ENCODE data around the gene MAGI2. TPM values are rescaled to one million over a fixed set of nuclear protein-coding genes. Genes with fewer than 3 reads are reported as not detected.

Gene MAGI2
- total RNA-seq, 1 donor from 2014 or later: 5.4 TPM

DNA sequence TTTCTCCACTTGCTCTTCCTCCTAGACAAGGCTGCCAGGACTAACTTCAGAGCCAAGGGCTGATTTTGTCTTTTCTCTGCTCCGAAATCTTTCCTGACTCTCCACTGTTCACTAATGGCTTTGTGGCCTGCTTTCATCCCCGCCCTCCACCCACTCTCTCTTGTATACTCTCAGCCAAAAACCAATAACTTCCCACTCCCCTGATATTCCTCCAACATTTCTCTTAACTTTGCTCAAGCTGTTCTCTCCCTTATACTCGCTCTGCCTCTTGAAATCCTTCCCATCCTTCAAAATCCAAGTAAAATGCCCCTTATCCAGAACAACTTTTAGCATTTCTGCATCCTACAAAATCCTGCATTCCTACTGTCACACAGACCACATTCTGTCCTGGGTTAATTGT lies 1440.1 kb downstream of the MAGI2 start:
- Mint-ChIP-seq H3K27ac (ENCODE audit: unreplicated experiment) (no peak overlapping the region), H3K4me3 (ENCODE audit: unreplicated experiment) (no peak overlapping the region), H3K4me1 (ENCODE audit: low read depth, unreplicated experiment) (no peaks in the 10 kb centered on the region), H3K27me3 (ENCODE audit: low read depth, unreplicated experiment) (peaks cover 6% of the 10 kb centered on the region), H3K9me3 (ENCODE audit: unreplicated experiment) (peaks cover 3% of the 10 kb centered on the region), H3K36me3 (ENCODE audit: low read depth, unreplicated experiment) (no peaks in the 10 kb centered on the region)
- no peaks in the 10 kb centered on the region for H3K79me2 ChIP-seq (ENCODE audit: insufficient read depth, low read length)
- no peak for FAIRE-seq
- DNase-seq (ENCODE audit: low read depth): no peak
- no peaks in the 10 kb centered on the region for H3K27me3 ChIP-seq (ENCODE audit: insufficient read depth, low read length)
- no peaks in the 10 kb centered on the region for H3K9me3 ChIP-seq (ENCODE audit: insufficient read depth, low read depth, low read length)
- H3K4me2 ChIP-seq (ENCODE audit: low read length): no peak overlapping the region
- H4K20me1 ChIP-seq (ENCODE audit: insufficient read depth, low read length): no peaks in the 10 kb centered on the region
- TF ChIP-seq, protein P1, sequence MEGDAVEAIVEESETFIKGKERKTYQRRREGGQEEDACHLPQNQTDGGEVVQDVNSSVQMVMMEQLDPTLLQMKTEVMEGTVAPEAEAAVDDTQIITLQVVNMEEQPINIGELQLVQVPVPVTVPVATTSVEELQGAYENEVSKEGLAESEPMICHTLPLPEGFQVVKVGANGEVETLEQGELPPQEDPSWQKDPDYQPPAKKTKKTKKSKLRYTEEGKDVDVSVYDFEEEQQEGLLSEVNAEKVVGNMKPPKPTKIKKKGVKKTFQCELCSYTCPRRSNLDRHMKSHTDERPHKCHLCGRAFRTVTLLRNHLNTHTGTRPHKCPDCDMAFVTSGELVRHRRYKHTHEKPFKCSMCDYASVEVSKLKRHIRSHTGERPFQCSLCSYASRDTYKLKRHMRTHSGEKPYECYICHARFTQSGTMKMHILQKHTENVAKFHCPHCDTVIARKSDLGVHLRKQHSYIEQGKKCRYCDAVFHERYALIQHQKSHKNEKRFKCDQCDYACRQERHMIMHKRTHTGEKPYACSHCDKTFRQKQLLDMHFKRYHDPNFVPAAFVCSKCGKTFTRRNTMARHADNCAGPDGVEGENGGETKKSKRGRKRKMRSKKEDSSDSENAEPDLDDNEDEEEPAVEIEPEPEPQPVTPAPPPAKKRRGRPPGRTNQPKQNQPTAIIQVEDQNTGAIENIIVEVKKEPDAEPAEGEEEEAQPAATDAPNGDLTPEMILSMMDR (IDR thresholded peaks at IDR 0.05; ENCODE audit: insufficient read depth, low read depth, low read length): no peak
- TF ChIP-seq EZH2 (IDR thresholded peaks at IDR 0.05; ENCODE audit: insufficient read depth, low read length): no peak
- no peak overlapping the region for H3K4me3 ChIP-seq (ENCODE audit: insufficient read depth, low read depth, low read length)
- H2AFZ ChIP-seq (ENCODE audit: low read depth, low read length): no peak overlapping the region
- peaks cover 4% of the 10 kb centered on the region for H3K4me1 ChIP-seq (ENCODE audit: insufficient read depth, low read length)
- no peak overlapping the region for H3K27ac ChIP-seq (ENCODE audit: low read depth, low read length)
- no peaks in the 10 kb centered on the region for H3K36me3 ChIP-seq (ENCODE audit: insufficient read depth, low read length)
- no peak overlapping the region for H3K9ac ChIP-seq (ENCODE audit: low read length)

DNA sequence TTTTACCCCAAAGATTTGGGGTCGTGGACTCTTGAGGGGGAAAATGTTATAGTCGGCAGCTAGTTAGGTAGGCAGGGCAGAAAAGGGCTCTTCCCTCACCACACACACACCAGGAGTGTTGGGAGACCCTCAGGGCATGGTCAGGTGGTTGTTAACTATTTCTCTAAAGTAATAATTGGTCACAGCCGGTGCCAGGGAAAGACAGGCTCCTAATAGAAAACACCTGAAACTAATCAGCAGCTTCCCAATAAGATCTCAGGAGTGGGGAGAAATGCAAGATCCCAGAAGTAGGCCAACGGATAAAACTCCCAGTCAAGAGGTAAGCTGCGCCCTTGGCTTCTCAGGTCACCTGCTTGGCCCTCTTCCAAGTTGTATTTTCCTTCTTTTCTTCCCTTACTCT lies 1441.8 kb downstream of the MAGI2 start:
- no peak overlapping the region for H3K4me2 ChIP-seq (ENCODE audit: low read length)
- Mint-ChIP-seq H3K27me3 (ENCODE audit: low read depth, unreplicated experiment) (peaks cover 6% of the 10 kb centered on the region), H3K36me3 (ENCODE audit: low read depth, unreplicated experiment) (no peaks in the 10 kb centered on the region), H3K27ac (ENCODE audit: unreplicated experiment) (no peak overlapping the region), H3K4me1 (ENCODE audit: low read depth, unreplicated experiment) (no peaks in the 10 kb centered on the region), H3K9me3 (ENCODE audit: unreplicated experiment) (peaks cover 3% of the 10 kb centered on the region), H3K4me3 (ENCODE audit: unreplicated experiment) (no peak overlapping the region)
- H3K4me1 ChIP-seq (ENCODE audit: insufficient read depth, low read length): no peaks in the 10 kb centered on the region
- no peak overlapping the region for H3K9ac ChIP-seq (ENCODE audit: low read length)
- H4K20me1 ChIP-seq (ENCODE audit: insufficient read depth, low read length): no peaks in the 10 kb centered on the region
- no peaks in the 10 kb centered on the region for H3K27me3 ChIP-seq (ENCODE audit: insufficient read depth, low read length)
- TF ChIP-seq, protein P1 (IDR thresholded peaks at IDR 0.05; ENCODE audit: insufficient read depth, low read depth, low read length): no peak
- no peak for TF ChIP-seq EZH2 (IDR thresholded peaks at IDR 0.05; ENCODE audit: insufficient read depth, low read length)
- DNase-seq (ENCODE audit: low read depth): no peak
- no peaks in the 10 kb centered on the region for H3K36me3 ChIP-seq (ENCODE audit: insufficient read depth, low read length)
- H3K9me3 ChIP-seq (ENCODE audit: insufficient read depth, low read depth, low read length): no peaks in the 10 kb centered on the region
- no peaks in the 10 kb centered on the region for H3K79me2 ChIP-seq (ENCODE audit: insufficient read depth, low read length)
- H3K4me3 ChIP-seq (ENCODE audit: insufficient read depth, low read depth, low read length): no peak overlapping the region
- H3K27ac ChIP-seq (ENCODE audit: low read depth, low read length): no peak overlapping the region
- no peak overlapping the region for H2AFZ ChIP-seq (ENCODE audit: low read depth, low read length)
- no peak for FAIRE-seq

DNA sequence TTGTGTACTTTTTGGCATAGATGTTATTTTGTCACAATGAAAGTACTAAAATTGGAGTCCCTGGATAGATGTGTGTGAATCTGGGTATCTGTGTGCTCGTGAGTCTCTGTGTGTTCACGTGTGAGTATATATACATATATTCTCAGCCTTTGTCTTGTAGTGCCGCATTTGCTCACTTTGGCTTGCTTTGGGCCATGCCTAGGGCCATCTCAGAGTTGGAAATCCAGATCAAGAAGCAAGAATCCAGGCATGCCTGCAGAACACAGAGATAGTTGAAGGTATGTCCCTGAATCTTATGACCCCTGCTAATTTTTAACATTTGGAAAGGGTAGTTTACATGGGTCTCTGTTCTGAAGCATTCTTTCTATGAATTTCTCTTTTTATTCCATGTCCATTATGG lies 1446.2 kb downstream of the MAGI2 start:
- TF ChIP-seq, protein P1 (IDR thresholded peaks at IDR 0.05; ENCODE audit: insufficient read depth, low read depth, low read length): no peak
- TF ChIP-seq EZH2 (IDR thresholded peaks at IDR 0.05; ENCODE audit: insufficient read depth, low read length): no peak
- Mint-ChIP-seq H3K27me3 (ENCODE audit: low read depth, unreplicated experiment) (no peaks in the 10 kb centered on the region), H3K4me1 (ENCODE audit: low read depth, unreplicated experiment) (no peaks in the 10 kb centered on the region), H3K27ac (ENCODE audit: unreplicated experiment) (no peak overlapping the region), H3K9me3 (ENCODE audit: unreplicated experiment) (no peaks in the 10 kb centered on the region), H3K4me3 (ENCODE audit: unreplicated experiment) (no peak overlapping the region), H3K36me3 (ENCODE audit: low read depth, unreplicated experiment) (no peaks in the 10 kb centered on the region)
- H3K27me3 ChIP-seq (ENCODE audit: insufficient read depth, low read length): no peaks in the 10 kb centered on the region
- H3K9me3 ChIP-seq (ENCODE audit: insufficient read depth, low read depth, low read length): no peaks in the 10 kb centered on the region
- no peak overlapping the region for H3K27ac ChIP-seq (ENCODE audit: low read depth, low read length)
- no peak for FAIRE-seq
- H3K4me3 ChIP-seq (ENCODE audit: insufficient read depth, low read depth, low read length): no peak overlapping the region
- no peaks in the 10 kb centered on the region for H3K4me1 ChIP-seq (ENCODE audit: insufficient read depth, low read length)
- H3K36me3 ChIP-seq (ENCODE audit: insufficient read depth, low read length): no peaks in the 10 kb centered on the region
- no peaks in the 10 kb centered on the region for H3K79me2 ChIP-seq (ENCODE audit: insufficient read depth, low read length)
- H2AFZ ChIP-seq (ENCODE audit: low read depth, low read length): no peak overlapping the region
- DNase-seq (ENCODE audit: low read depth): no peak
- H3K4me2 ChIP-seq (ENCODE audit: low read length): no peak overlapping the region
- no peak overlapping the region for H3K9ac ChIP-seq (ENCODE audit: low read length)
- no peaks in the 10 kb centered on the region for H4K20me1 ChIP-seq (ENCODE audit: insufficient read depth, low read length)

Data from astrocyte (in vitro differentiated cells and primary cell).